Stimulated activated naive CD8-positive, alpha-beta T cell treated with anti-CD3 and anti-CD28 coated beads, Interleukin-15, Interleukin-2, amounts not matched to agents 100 U/mL and 50 U/mL, for 24 hours (primary cell): ENCODE data around the gene RFPL1.
"Not testable (repeated sequence)": the region's sequence is repeated elsewhere in the genome, so short reads cannot be mapped to it uniquely, and the experiment has no call there.

ENCODE experiments used
- ATAC-seq: fragments of 150-1000 bp; cut with Tn5 transposase; one replicate; pipeline ENCODE4 v1.10.0; 2021
- DNase-seq: peaks from one replicate; pipeline ENCODE4 v3.0.0; 2021

Gene RFPL1

DNA sequence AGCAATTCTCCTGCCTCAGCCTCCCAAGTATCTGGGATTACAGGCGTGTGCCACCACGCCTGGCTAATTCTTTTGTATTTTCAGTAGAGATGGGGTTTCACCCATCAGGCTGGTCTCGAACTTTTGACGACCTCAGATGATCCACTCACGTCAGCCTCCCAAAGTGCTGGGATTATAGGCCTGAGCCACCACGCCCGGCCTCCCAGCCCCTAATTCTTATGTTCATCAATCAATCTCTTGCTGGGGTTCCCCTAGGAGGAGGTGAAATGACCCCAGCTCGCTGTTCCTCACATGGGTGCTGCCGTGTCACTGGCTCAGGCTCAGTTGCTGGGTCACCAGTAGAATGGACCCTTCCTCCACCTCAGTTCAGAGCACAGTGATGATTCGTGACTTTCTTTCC, at the start of gene RFPL1:
Gene RFPL1, plus strand, starts transcription at position 301 of the 400 bp plus-strand sequence.
- not testable (repeated sequence) for ATAC-seq, DNase-seq

DNA sequence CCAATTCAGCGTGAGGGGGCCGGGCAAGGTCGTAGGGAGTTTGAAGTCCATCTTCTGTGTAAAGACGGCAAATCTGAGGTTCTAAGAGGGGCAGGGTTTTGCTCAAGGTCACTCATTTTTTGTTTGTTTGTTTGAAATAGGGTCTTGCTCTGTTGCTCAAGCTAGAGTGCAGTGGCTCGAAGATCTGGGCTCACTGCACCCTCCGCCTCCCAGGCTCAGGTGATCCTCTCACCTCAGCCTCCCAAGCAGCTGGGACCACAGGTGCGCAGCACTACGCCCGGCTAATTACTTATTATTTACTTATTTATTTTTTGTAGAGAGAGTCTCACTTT, 49.7 kb upstream of the RFPL1 start:
- no peak for ATAC-seq
- no peak for DNase-seq

DNA sequence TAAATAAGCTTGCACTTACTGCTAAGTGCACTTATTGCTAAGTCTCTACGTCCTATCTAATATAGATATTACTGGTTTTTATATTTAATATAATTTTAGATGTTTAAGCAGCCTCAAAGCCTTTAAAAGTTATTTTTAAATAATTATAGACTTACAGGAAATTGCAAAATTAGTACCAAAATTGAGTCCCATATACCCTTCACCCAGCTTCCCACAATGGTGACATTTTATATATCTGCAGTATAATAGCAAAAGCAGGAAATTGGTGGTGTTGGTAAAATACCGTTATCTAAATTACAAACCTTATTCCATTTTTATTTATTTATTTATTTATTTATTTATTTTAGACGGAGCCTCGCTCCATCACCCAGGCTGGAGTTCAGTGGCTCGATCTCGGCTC, 48.1 kb upstream of the RFPL1 start:
- no peak for DNase-seq
- no peak for ATAC-seq

DNA sequence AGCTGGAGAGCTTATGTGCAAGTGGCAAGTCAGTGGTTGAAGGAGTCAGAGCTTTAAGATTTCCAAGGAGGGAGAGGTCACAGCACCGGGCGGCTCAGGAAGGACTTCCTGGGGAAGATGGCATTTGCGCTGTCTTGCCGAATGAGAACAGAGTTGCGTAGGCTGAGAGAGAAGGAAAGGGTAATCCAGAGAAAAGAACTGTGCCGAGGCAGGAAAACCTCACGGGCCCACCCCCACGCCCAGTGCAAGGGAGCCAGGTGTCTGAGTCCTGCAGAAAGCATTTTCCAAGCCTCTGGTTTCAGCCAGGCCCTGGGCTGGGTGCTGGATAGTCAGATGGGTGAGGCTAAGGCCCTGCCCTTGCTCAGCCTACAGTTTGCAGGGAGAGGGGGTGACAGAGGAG, 46.8 kb upstream of the RFPL1 start:
- DNase-seq, result no peak
- ATAC-seq, result no peak

DNA sequence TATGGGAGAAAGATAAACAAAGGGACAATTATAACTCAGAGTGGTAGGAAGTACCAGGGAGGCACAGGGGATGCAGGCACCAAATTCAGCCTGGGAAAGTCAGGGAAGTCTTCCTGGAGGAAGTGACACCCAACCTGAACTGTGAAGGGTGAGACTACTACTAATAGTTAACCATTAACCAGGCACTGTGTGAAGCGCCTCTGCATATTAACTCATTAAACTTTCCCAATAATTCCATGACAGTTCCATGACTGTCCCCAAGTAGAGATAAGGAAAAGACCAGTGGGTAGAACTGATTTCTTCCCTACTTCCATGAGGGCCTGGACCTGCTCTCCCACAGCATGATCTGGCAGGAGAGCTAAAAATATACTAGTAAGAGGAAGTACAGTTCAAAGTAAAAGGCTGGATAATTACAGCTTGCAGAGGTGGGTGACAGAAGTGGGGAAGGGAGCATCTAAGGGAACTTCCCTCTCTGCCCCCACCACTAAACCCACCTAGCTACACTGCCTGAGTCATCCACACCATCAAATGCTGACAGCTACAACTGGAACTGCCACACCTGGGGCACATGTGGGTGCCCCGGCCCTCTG, 45.3 kb upstream of the RFPL1 start:
- ATAC-seq, result no peak
- no peak for DNase-seq

DNA sequence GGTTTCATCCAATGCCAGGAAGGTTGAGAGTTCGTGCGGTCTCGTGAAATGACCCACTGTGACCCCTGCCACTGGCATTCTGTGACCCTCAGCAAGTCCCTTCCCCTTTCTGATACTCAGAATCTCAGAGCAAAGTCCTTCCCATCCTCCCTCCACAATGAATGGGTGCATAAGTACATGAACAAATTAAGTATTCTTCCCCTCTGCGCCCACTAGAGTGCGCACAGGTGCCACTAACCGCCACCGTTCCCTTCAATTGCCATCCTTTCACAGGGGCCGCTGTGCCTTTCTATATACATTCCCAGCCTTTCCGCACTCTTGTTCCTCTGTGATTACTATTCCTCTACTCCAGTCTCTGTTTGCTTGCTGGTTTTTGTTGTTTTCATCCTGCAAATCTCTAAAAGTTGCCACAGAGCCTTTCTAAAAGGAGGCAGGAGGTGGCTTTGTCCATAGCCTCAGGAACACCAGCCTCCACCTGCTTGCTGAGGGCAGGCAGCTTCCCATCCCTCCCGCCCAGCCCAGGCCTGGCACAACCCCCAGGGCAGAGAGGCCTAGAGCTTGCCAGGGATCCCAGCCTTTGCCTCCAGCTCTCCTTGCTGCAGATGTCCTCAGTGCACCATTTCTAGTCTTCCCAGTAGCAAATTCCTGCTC, 43.3 kb upstream of the RFPL1 start:
- ATAC-seq (peak; percentile 83), DNase-seq (peak; percentile 66)

DNA sequence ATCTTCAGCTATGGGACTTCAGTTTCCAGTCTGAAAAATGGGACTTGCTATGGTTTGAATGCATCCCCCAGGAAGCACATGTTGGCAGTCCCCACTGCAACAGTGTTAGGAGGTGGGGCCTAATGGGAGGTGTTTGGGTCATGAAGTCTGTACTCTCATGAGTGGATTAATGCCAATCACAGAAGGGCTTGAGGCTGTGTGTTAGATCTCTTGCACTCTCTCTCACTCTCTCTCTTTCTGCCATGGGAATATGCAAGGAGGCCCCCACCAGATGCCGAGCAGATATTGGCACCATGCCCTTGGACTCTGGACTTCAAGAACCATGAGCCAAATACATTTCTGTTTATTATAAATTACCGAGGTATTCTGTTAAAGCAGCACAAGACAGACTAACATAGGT, 42.3 kb upstream of the RFPL1 start:
- no peak for DNase-seq
- ATAC-seq, result no peak

DNA sequence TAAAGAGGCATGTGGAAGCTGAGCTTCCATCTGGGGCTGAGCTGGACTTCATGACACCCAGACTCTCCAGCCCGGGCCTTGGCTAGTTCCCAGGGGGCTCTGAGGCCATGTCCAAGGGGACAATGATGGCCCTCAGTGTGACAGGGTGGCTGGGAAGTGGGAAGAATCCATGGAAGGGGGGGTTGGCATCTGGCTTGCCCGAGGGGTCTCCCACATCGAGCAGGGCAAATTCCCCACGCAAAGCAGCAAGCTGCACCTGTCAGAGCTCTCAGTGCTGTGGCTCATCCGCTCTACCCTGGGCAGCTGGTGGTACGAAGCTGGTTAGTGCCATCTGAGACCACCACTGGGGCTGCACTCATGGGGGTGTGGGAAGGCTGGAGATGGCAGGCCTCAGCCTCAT, 40.6 kb upstream of the RFPL1 start:
- ATAC-seq (no peak), DNase-seq (no peak)

DNA sequence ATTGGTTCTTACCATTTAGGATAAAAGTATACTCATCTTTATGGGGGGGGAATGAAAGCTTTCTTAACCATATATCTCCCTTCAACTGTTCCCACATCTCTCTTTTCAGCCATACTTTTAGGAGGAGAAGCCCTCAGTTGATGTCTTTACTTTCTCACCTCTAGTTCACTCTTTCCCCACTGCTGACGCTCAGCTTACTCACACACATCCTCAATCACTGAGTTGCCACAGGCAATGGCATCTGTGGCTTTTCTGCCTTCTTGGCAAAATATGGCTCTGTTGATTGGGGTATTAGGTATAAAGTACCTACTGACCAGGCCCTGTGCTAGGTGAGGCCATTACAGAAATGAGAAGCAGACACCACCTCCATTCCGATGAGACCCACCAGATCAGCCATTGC, 37.8 kb upstream of the RFPL1 start:
- DNase-seq (no peak), ATAC-seq (no peak)

DNA sequence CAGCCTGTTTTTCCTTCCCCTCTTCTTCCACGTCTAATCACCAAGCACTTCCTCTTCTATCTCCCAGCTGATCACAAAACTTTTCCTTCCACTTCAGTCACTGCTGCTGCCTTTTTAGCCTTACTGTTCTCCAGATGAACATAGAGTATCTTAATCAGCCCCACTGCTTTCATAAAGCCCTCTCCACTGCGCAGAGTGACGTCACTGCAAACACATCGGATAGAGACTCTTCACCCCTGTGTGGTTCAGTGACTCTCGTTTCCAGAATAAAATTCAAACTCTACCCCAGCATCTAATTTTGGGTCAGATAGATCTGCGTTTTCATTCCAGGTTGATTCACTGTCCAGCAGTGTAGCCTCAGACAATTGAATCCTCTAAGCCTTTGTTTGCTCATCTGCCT, 36.8 kb upstream of the RFPL1 start:
- not testable (repeated sequence) for ATAC-seq, DNase-seq

DNA sequence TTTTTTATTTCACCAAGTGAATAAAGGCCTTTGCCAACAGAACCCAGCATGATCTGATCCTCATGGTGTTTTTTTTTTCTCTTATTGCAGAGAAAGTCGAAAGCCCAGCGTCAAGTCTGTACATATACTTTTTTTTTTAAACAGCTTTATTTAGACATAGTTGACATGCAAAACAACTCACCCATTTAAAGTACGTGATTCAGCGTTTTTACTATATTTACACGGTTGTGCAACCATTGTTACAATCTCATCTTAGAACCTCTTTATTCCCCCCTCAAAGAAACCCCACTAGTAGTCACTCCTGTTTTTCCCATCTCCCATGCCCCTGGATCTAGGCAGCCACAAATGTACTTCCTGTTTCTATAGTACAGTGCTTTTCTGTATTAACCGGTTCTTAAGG, 29.4 kb upstream of the RFPL1 start:
- DNase-seq (no peak), ATAC-seq (no peak)

DNA sequence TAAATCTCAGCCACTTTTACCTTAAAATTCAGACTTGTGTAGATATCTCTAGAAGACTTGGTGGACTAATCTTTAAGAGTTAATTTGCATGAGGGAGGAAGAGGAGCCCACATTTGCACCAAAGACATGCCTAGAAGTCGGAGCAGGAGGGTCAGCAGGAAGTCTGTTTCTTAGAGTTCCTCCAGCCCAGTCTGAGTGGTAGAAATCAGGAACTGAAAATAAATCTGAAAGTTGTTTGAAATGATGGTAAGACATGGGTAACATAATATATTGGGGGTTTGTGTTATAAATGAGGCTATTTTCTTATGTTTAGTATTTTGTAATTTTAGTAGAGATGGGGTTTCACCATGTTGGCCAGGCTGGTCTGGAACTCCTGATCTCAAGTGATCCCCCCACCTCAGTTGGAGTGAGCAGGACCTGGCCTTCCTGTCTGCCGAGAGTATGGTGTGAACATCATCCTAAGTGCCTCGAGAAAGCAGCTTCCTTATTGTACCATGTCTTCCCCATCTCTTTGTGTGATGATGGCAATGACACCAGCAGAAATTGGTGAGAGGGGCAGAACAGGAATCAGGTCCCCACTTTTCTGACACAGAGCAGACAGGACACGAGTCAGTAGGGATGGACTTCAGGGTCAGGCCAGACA, 26.7 kb upstream of the RFPL1 start:
- not testable (repeated sequence) for DNase-seq, ATAC-seq

DNA sequence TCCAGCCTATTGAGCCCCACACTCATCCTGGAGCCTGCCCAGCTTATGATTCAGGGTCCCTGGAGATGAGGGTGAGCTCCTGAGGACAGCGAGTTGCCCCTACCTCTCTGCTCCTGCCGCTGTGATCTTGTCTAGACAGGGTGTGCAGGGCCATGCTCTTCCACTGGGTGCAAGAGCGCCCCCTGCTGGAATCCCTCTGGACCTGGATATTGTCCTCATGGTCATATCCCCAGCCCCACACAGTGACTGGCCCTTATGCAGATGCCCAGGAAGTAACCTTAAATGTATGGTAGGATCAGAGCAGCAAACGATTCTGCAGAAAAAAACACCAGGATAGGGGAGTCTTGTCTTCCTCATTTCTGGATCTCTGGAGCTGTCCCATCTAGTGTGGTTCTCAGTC, 25.6 kb upstream of the RFPL1 start:
- ATAC-seq, result peak; percentile 79
- DNase-seq, result not testable (repeated sequence)

DNA sequence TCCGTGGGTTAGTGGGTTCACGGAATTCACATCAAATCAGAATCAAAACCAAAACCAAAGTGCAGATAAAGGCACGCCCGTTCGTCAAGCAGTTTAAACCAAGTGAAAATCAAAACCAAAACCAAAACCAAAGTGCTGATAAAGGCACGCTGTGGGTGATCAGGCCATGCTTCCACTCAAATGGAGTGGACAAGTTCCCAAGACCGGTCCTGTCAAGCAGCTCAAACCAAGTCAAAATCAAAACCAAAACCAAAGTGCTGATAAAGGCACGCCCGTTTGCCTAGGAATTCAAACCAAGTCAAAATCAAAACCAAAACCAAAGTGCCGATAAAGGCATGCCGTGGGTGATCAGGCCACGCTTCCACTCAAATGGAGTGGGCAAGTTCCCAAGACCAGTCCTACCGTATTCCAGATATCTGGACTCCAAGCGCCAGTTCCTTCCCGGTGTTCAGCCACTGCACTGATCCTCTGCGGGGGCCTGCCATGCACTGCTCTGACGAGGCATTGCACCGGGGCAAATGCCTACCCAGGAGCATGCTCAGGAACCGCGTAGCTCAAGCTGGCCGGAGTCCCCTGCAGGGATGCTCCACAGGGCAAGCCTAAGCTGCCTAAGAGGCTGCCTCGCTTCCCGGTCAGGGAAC, 23.3 kb upstream of the RFPL1 start:
- DNase-seq (peak; percentile 46), ATAC-seq (peak; percentile 74)

DNA sequence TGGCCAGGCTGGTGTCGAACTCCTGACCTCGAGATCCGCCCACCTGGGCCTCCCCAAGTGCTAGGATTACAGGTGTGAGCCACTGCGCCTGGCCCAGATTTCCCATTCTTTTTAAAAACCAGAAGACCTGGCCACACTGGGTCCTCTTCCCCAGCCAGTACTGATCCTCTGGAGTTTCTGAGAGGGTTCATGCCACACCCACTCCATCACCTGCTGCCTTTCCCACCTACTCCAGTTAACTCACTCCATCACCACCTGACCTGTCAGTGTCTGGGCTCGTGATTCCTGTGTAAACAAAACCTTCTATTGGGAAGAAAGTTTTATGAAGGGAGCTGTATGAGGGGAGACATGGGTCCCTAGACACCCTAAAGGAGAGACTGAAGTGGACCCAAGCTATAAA, 19.7 kb upstream of the RFPL1 start:
- not testable (repeated sequence) for ATAC-seq, DNase-seq

DNA sequence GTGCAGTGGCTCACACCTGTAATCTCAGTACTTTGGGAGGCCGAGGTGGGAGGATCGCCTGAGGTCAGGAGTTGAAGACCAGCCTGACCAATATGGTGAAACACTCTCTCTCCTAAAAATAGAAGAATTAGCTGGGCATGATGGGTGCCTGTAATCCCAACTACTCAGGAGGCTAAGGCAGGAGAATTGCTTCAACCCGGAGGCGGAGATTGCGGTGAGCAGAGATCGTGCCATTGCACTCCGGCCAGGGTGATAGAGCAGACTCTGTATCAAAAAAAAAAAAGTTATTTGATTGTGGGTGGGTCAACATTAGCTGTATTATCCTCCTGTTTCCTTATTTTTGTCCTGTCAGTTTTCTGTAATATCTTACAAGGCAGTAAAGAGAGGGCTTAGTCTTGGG, 11.9 kb upstream of the RFPL1 start:
- ATAC-seq (no peak), DNase-seq (no peak)

DNA sequence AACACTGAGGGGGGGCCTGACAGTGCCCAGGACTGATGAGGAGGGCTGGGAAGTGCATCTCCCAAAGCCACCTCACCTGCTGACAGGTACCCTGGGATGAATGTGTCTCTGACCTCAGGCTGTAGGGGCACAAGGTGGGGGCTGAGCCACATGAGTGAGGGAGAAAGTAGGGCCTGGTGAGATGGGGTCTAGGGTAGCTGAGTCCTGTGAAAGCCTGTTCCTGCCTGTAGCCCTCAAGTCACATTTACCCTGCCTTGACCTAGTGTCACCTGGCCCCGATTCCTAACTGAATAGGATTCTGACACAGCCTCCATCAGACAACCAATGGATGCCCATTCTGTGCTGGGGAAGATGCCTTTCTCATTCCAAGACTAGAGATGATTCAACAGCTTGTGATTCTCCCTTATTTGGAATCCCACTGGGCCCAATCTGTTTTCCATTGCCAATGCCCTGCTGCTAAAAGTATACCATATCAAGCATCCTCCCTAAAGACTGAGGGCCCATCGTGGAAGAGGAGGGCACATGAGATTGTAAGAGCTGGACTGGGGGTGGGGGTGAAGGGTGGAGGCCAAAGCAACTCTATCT, 11.1 kb upstream of the RFPL1 start:
- no peak for ATAC-seq
- DNase-seq, result no peak

DNA sequence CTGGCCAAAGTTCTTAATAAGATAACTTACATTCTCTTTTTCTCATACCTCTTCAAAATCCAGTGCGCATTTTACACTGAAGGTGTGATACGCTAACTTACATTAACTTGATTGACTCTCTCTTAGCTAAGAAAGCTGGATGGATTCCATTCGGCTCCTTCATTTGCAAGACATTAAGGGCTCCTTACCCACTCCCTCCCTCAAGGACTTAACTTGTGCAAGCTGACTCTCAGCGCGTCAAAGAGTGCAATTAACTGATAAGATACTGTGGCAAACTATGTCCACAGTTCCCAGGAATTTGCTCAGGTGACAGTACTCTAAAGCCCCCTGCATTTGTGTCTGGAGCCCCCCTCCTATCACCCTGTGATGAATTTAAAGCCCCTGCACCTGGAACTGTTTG, 6.4 kb upstream of the RFPL1 start:
- no peak for DNase-seq
- ATAC-seq, result no peak

DNA sequence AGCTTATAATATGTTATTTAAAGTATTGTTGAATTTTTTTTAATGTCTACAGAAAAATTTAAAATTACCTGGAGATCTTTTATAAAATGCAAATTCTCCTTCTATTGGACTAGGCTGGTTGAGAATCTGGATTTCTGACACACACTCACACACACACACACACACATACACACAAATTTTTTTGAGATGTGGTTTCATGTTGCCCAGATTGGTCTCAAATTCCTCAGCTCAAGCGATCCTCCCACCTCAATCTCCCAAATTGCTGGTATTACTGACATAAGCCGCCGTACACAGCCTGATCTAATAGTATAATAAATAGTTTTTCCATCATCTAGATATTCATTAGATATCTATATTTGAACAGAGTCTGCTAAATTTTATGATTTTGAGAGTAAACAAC, 4.5 kb upstream of the RFPL1 start:
- ATAC-seq (no peak), DNase-seq (no peak)

DNA sequence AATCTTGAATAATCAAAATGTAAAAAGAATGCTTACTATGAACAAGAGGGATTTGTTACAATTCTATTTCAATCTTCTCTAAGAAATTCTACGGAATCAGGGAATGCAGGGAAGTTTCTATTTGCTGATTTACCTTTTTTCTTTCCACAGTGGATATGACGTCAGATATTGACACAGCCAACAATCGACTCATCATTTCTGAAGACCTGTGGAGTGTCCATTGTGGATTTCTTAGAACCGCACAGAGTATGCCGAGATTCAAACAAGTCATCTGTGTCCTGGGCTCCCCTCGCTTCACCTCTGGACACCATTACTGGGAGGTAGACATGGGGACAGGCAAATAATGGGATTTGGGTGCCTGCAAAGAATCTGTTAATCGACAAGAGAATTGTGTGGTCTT, 4.1 kb upstream of the RFPL1 start:
- DNase-seq, result no peak
- no peak for ATAC-seq

DNA sequence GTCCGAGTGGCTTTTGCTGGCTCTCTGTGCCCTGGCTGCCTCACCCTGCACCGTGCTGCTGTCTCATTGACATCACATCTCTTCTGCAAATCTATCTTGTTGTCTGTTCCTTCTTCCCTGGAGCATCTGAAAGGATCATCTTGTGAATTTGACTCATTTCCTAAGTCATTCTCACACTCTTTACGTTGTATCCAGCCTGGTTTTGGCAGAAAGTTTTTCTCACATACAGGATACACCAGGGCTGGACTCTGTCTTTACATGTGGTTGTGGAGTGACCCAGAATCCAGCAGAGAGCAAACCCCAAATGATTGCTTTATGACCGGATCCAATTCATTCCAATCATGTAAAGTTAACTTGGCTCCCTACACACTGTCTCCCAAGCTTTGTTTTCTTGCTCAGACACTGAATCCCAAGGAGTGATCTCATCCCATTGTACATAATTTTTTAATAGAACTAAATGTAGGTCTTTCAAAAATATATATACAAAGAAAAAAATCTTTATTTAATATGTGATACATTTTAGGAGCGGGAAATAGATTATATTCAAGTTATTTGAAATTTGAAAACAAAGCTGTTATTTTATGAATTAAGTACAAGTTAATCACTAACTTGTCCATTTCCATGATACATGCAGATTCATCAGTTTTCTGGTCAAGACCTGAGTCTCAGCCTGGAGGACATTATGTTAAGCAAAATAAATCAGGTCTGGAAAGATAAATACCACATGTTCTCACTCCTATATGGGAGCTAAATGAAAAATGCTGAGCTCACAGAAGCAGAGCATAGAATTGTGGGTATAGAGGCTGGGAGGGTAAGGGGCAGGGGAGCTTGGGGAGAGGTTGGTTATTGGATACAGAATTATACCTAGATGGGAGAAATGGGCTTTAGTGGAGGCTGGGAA, 2.9 kb upstream of the RFPL1 start:
- ATAC-seq, result no peak

DNA sequence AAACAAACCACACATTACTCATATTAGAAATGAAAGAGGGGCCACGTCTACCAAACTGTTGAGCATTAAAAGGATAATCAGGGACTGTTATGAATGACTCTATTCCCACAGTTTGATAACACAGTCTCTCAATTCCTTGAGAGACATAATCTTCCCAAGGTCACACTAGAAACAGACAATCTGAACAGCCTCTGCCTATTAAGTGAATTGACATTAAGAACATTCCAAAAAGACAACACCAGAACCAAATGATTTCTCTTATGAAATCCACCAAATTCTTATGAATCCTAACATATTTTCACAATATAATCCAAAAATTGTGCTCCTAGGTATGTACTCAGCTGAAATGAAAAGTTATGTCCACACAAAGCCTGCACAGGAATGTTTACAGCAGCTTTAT, 4.6 kb downstream of the RFPL1 start:
- no peak for DNase-seq
- no peak for ATAC-seq

More for the DNA sequence above, 2.9 kb upstream of the RFPL1 start:
- no peak for DNase-seq
